Measurements from ENCODE around the gene CFAP65. TPM values are rescaled to one million over a fixed set of nuclear protein-coding genes. Genes with fewer than 3 reads are reported as not detected.
A peak's percentile ranks its signal among the peaks of the same experiment; 100 is the strongest.

The CFAP65 gene
- total and polyA plus RNA-seq, 2 of the 13 experiments (the other 11 are each of a cell fraction or from before 2014, with no cell fraction given), result 0.05 TPM; not detected in 1

GRCh38 chr2:218962859-218963492, 78.3 kb downstream of the CFAP65 start (continued):
- TF ChIP-seq, protein P1, sequence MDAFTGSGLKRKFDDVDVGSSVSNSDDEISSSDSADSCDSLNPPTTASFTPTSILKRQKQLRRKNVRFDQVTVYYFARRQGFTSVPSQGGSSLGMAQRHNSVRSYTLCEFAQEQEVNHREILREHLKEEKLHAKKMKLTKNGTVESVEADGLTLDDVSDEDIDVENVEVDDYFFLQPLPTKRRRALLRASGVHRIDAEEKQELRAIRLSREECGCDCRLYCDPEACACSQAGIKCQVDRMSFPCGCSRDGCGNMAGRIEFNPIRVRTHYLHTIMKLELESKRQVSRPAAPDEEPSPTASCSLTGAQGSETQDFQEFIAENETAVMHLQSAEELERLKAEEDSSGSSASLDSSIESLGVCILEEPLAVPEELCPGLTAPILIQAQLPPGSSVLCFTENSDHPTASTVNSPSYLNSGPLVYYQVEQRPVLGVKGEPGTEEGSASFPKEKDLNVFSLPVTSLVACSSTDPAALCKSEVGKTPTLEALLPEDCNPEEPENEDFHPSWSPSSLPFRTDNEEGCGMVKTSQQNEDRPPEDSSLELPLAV (CRISPR knock-in tag; conservative IDR thresholded peaks at IDR 0.05; ENCODE audit: low read depth), result no peak
- TF ChIP-seq GATAD2A (CRISPR knock-in tag; IDR thresholded peaks at IDR 0.05) (0 out of 2 replicates have a peak, but pooled peaks have one; percentile 34), TEAD3 (CRISPR knock-in tag; optimal IDR thresholded peaks at IDR 0.05; ENCODE audit: borderline replicate concordance) (no peak), CEBPZ (IDR thresholded peaks at IDR 0.05; ENCODE audit: low read length) (no peak), ZNF441 (CRISPR knock-in tag; IDR thresholded peaks at IDR 0.05; ENCODE audit: borderline replicate concordance) (peak; percentile 96), ZNF678 (CRISPR knock-in tag; IDR thresholded peaks at IDR 0.05) (no peak), SP1 (IDR thresholded peaks at IDR 0.05) (no peak), SP1 (CRISPR knock-in tag; IDR thresholded peaks at IDR 0.05) (no peak), NFIC (IDR thresholded peaks at IDR 0.05; ENCODE audit: low read length) (no peak), TCF12 (IDR thresholded peaks at IDR 0.05) (no peak), TCF12 (CRISPR knock-in tag; IDR thresholded peaks at IDR 0.05) (no peak), SRY (CRISPR knock-in tag; IDR thresholded peaks at IDR 0.05) (peak; percentile 99), NR3C1 (CRISPR knock-in tag; IDR thresholded peaks at IDR 0.05) (no peak), ZNF776 (CRISPR knock-in tag; IDR thresholded peaks at IDR 0.05) (peak; percentile 60; the same call in 1 of the 2 replicates), MXI1 (IDR thresholded peaks at IDR 0.05; ENCODE audit: borderline replicate concordance, low read depth, low read length) (no peak), KDM3A (CRISPR knock-in tag; IDR thresholded peaks at IDR 0.05; ENCODE audit: low read depth) (0 out of 2 replicates have a peak, but pooled peaks have one; percentile 32), GATA4 (IDR thresholded peaks at IDR 0.05; ENCODE audit: borderline replicate concordance, low read depth) (no peak), RBFOX2 (IDR thresholded peaks at IDR 0.05; ENCODE audit: low read depth, low read length) (no peak)
- TF ChIP-seq, protein P2, sequence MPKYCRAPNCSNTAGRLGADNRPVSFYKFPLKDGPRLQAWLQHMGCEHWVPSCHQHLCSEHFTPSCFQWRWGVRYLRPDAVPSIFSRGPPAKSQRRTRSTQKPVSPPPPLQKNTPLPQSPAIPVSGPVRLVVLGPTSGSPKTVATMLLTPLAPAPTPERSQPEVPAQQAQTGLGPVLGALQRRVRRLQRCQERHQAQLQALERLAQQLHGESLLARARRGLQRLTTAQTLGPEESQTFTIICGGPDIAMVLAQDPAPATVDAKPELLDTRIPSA (CRISPR knock-in tag; IDR thresholded peaks at IDR 0.05; ENCODE audit: borderline replicate concordance), result no peak
- TF ChIP-seq, protein P3, sequence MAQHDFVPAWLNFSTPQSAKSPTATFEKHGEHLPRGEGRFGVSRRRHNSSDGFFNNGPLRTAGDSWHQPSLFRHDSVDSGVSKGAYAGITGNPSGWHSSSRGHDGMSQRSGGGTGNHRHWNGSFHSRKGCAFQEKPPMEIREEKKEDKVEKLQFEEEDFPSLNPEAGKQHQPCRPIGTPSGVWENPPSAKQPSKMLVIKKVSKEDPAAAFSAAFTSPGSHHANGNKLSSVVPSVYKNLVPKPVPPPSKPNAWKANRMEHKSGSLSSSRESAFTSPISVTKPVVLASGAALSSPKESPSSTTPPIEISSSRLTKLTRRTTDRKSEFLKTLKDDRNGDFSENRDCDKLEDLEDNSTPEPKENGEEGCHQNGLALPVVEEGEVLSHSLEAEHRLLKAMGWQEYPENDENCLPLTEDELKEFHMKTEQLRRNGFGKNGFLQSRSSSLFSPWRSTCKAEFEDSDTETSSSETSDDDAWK (CRISPR knock-in tag; IDR thresholded peaks at IDR 0.05), result no peak
- TF ChIP-seq, protein P4, sequence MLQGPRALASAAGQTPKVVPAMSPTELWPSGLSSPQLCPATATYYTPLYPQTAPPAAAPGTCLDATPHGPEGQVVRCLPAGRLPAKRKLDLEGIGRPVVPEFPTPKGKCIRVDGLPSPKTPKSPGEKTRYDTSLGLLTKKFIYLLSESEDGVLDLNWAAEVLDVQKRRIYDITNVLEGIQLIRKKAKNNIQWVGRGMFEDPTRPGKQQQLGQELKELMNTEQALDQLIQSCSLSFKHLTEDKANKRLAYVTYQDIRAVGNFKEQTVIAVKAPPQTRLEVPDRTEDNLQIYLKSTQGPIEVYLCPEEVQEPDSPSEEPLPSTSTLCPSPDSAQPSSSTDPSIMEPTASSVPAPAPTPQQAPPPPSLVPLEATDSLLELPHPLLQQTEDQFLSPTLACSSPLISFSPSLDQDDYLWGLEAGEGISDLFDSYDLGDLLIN (CRISPR knock-in tag; IDR thresholded peaks at IDR 0.05; ENCODE audit: borderline replicate concordance), result peak; percentile 89; the same call in 1 of the 2 replicates

All from HepG2 (cell line).